Measurements from ENCODE around the gene COPS3.

- no peak for TF ChIP-seq POLR2A (IDR thresholded peaks at IDR 0.05)
- TF ChIP-seq CTCF (IDR thresholded peaks at IDR 0.05) = no peak
Observed at GRCh38 chr17:17304521-17304985, 23.5 kb upstream of the COPS3 start.
